ENCODE data around the gene C1orf167. TPM values are rescaled to one million over a fixed set of nuclear protein-coding genes. Genes with fewer than 3 reads are reported as not detected.

The C1orf167 gene
- total RNA-seq, 3 donors from 2014 or later, result 1.3 TPM; not detected in 2

- H3K4me1 ChIP-seq, result no peaks in the 10 kb centered on the region
- intact Hi-C loops (cut with DNase I; ENCODE audit: low total_unique reads), result no loop called here
- TF ChIP-seq CTCF (IDR thresholded peaks at IDR 0.05) (no peak), POLR2A (IDR thresholded peaks at IDR 0.05) (no peak), POLR2AphosphoS5 (IDR thresholded peaks at IDR 0.05) (no peak)
- H3K9me3 ChIP-seq, result no peaks in the 10 kb centered on the region
- H3K4me3 ChIP-seq, result no peak overlapping the region
- no peak for DNase-seq (ENCODE audit: low spot score in 2 of 2)
- H3K27ac ChIP-seq, result no peak overlapping the region
- H3K36me3 ChIP-seq, result no peaks in the 10 kb centered on the region
- H3K27me3 ChIP-seq, result no peaks in the 10 kb centered on the region
Measured at GRCh38 chr1:11753555-11754208, 8.3 kb upstream of the C1orf167 start.

GRCh38 chr1:11757047-11757446 is 4.9 kb upstream of the C1orf167 start:
- no peaks in the 10 kb centered on the region for H3K4me1 ChIP-seq
- H3K9me3 ChIP-seq, result no peaks in the 10 kb centered on the region
- no peaks in the 10 kb centered on the region for H3K36me3 ChIP-seq
- no peak overlapping the region for H3K4me3 ChIP-seq
- intact Hi-C loops (cut with DNase I; ENCODE audit: low total_unique reads), result no loop called here
- DNase-seq (ENCODE audit: low spot score in 2 of 2), result no peak
- peaks cover 0 to 9% of the 10 kb centered on the region in 2 donors for H3K27me3 ChIP-seq
- TF ChIP-seq CTCF (IDR thresholded peaks at IDR 0.05) (no peak), POLR2AphosphoS5 (IDR thresholded peaks at IDR 0.05) (no peak), POLR2A (IDR thresholded peaks at IDR 0.05) (no peak)
- H3K27ac ChIP-seq, result no peak overlapping the region

GRCh38 chr1:11759791-11760190 is 2.2 kb upstream of the C1orf167 start:
- no peak for DNase-seq (ENCODE audit: low spot score in 2 of 2)
- Histone ChIP-seq H3K4me1 (no peaks in the 10 kb centered on the region), H3K27ac (no peak overlapping the region), H3K36me3 (no peaks in the 10 kb centered on the region), H3K4me3 (no peak overlapping the region), H3K27me3 (peaks cover 0 to 9% of the 10 kb centered on the region in 2 donors), H3K9me3 (no peaks in the 10 kb centered on the region)
- intact Hi-C loops (cut with DNase I; ENCODE audit: low total_unique reads), result no loop called here
- TF ChIP-seq POLR2AphosphoS5 (IDR thresholded peaks at IDR 0.05) (no peak), CTCF (IDR thresholded peaks at IDR 0.05) (no peak), POLR2A (IDR thresholded peaks at IDR 0.05) (no peak)

- Histone ChIP-seq H3K4me3 (no peak overlapping the region), H3K9me3 (no peaks in the 10 kb centered on the region), H3K27ac (no peak overlapping the region), H3K27me3 (peaks cover 0 to 9% of the 10 kb centered on the region in 2 donors), H3K4me1 (no peaks in the 10 kb centered on the region), H3K36me3 (no peaks in the 10 kb centered on the region)
- TF ChIP-seq POLR2A (IDR thresholded peaks at IDR 0.05), result no peak
- TF ChIP-seq CTCF (IDR thresholded peaks at IDR 0.05), result no peak
- no peak for TF ChIP-seq POLR2AphosphoS5 (IDR thresholded peaks at IDR 0.05)
- no peak for DNase-seq (ENCODE audit: low spot score in 2 of 2)
- intact Hi-C loops (cut with DNase I; ENCODE audit: low total_unique reads), result no loop called here
Measured at GRCh38 chr1:11761285-11761684, 708 bp upstream of the C1orf167 start.

- TF ChIP-seq POLR2A (IDR thresholded peaks at IDR 0.05) (no peak), CTCF (IDR thresholded peaks at IDR 0.05) (no peak), POLR2AphosphoS5 (IDR thresholded peaks at IDR 0.05) (no peak)
Measured at GRCh38 chr1:11764115-11764514, 2.1 kb downstream of the C1orf167 start.

More at GRCh38 chr1:11764115-11764514, 2.1 kb downstream of the C1orf167 start:
- H3K4me1 ChIP-seq, result no peaks in the 10 kb centered on the region
- H3K9me3 ChIP-seq, result no peaks in the 10 kb centered on the region
- no peak overlapping the region for H3K4me3 ChIP-seq
- no peak overlapping the region for H3K27ac ChIP-seq
- no peak for DNase-seq (ENCODE audit: low spot score in 2 of 2)
- no peaks in the 10 kb centered on the region for H3K36me3 ChIP-seq
- intact Hi-C loops (cut with DNase I; ENCODE audit: low total_unique reads), result no loop called here
- H3K27me3 ChIP-seq, result peaks cover 0 to 9% of the 10 kb centered on the region in 2 donors

Measured in breast epithelium (tissue), 4 donors.